H7 (cell line): ENCODE measurements around the gene CLDN5. TPM values are rescaled to one million over a fixed set of nuclear protein-coding genes. Genes with fewer than 3 reads are reported as not detected.

Source experiments
- DNase-seq: peaks from one replicate; pipeline ENCODE4 v3.0.0; 2012
- H3K27me3 ChIP-seq: 2 replicates; pipeline ENCODE4 v1.6.0; 2011; ENCODE audit warnings: mild to moderate bottlenecking, low read length; ENCODE audit not compliant: control insufficient read depth, insufficient read depth
- H3K36me3 ChIP-seq: replicated peaks from 2 replicates; pipeline ENCODE4 v1.5.1; 2011; ENCODE audit warnings: low read length; ENCODE audit not compliant: control insufficient read depth, insufficient read depth
- H3K4me3 ChIP-seq: 2 replicates; pipeline ENCODE4 v1.5.1; 2011; ENCODE audit warnings: low read depth, mild to moderate bottlenecking, control low read depth, low read length, moderate library complexity; ENCODE audit not compliant: insufficient read depth
- total RNA-seq: library from RNA; depleted of rRNA; stranded (reverse); fragments of >200 nt; shearing (Covaris generic); gene quantifications from 2 replicates; pipeline ENCODE4 v1.2.3, GENCODE V29; 2014; rRNA removed

Gene CLDN5, protein sequence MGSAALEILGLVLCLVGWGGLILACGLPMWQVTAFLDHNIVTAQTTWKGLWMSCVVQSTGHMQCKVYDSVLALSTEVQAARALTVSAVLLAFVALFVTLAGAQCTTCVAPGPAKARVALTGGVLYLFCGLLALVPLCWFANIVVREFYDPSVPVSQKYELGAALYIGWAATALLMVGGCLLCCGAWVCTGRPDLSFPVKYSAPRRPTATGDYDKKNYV
- 2.0 and 3.0 TPM in 2 replicates for total RNA-seq

DNA sequence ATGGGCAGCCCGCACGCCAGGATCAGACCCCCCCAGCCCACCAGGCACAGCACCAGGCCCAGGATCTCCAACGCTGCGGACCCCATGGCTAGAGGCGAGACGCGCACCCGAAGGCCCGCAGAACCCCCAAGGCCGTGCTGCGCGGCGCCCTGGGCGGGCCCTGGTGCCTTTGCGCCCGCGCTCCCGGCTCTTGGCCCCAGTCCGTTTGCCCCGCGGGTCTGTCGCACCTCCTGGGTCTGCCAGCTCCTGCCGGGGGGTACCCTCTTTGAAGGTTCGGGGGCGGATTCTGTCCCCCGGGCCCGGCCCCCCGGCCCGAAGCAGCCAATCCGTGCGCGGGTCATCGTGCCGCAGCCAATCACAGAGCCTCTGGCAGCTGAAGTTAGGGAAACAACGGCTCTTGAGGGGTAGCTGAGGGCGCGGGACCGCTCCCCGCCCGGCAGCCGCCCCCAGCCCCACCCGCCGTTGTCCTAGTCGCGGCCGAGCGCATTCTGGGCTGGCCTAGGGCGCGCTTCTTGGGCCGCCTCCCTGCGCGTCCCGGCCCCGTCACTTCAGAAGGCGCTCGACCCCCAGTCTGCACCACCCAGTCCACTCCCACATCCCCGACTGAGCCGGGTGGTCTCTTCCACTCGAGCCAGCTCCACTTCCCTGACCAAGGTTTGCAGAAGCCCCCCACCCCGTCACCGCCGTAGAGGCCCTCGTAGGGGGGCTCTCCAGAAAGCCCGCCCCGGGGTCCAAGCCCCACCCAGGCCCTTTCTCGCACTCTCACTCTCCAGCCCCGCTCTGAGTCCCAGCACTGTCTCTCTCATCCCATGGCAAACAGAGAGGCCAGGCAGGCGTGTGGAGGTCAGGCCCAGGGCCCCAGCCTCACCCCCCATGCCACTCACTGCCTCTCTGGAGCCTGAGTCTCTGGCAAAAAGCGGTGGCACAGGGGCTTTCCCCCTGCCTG lies at the start of gene CLDN5:
TSS of gene CLDN5 (minus strand) at position 241 of the 946 bp plus-strand sequence. CDS start at position 86, 155 bp downstream.
- H3K36me3 ChIP-seq: no peaks in the 10 kb centered on the region; the same call in 1 of the 2 replicates
- H3K27me3 ChIP-seq: peaks cover 35% of the 10 kb centered on the region
- peak within 1 kb of the TSS; percentile 53 for H3K4me3 ChIP-seq
- peak; percentile 97 for DNase-seq

- no peak overlapping the region for H3K4me3 ChIP-seq
- no peaks in the 10 kb centered on the region for H3K27me3 ChIP-seq
- DNase-seq: peak; percentile 26
- no peaks in the 10 kb centered on the region for H3K36me3 ChIP-seq
Measured at GRCh38 chr22:19571995-19572394, 47.8 kb upstream of the CLDN5 start.

DNA sequence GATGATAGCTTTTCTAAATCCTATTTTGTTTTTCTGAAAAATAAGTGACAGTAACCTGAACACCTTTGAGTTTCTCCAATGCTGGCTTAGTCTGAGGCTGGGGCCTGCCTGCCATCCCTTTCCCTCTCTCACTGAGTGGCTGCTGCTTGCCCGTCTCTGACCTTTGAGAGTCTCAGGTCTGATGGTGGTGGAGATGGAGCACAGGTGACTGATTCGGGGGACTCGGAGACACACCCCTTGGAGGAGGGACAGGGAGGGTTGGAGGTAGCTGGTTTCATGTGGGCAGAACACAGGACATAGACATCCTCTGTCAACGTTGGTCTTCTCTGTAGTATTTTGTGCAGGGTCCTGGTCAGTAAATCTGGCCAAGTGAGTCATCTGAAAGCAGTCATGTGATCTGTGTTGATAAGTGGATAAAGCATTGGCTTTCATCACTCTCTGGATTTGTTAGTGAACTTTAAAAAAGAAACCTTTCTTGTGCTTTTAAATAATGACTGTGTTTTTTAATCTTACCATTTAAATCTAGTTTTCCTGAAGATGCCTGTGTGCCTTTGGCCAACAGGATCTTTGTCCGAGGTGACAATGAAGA lies 47.1 kb upstream of the CLDN5 start:
- DNase-seq: no peak

DNA sequence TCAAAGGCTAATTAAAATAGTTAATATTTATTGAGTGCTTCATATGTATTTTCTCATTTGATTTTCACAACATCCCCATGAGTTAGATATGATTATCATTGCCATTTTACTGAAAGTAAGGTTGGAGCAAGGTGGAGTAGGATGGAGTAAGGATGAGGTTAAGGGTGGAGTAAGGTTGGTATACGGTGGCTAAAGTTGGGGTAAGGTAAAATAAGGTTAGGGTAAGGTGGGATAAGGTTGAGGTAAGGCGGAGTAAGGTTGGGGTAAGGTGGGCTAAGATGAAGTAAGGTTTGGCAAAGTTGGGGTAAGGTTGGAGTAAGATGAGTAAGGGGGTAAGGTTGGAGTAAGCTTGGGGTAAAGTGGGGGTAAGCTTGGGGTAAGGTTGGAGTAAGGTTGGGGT lies 45.8 kb upstream of the CLDN5 start:
- H3K27me3 ChIP-seq: no peaks in the 10 kb centered on the region
- DNase-seq: no peak
- H3K36me3 ChIP-seq: no peaks in the 10 kb centered on the region
- H3K4me3 ChIP-seq: no peak overlapping the region

More for the DNA sequence above, 47.1 kb upstream of the CLDN5 start:
- Histone ChIP-seq H3K27me3 (no peaks in the 10 kb centered on the region), H3K36me3 (no peaks in the 10 kb centered on the region), H3K4me3 (no peak overlapping the region)

- Histone ChIP-seq H3K27me3 (no peaks in the 10 kb centered on the region), H3K4me3 (no peak overlapping the region), H3K36me3 (no peaks in the 10 kb centered on the region)
- DNase-seq: no peak
Measured at GRCh38 chr22:19569276-19569640, 45.0 kb upstream of the CLDN5 start.

DNA sequence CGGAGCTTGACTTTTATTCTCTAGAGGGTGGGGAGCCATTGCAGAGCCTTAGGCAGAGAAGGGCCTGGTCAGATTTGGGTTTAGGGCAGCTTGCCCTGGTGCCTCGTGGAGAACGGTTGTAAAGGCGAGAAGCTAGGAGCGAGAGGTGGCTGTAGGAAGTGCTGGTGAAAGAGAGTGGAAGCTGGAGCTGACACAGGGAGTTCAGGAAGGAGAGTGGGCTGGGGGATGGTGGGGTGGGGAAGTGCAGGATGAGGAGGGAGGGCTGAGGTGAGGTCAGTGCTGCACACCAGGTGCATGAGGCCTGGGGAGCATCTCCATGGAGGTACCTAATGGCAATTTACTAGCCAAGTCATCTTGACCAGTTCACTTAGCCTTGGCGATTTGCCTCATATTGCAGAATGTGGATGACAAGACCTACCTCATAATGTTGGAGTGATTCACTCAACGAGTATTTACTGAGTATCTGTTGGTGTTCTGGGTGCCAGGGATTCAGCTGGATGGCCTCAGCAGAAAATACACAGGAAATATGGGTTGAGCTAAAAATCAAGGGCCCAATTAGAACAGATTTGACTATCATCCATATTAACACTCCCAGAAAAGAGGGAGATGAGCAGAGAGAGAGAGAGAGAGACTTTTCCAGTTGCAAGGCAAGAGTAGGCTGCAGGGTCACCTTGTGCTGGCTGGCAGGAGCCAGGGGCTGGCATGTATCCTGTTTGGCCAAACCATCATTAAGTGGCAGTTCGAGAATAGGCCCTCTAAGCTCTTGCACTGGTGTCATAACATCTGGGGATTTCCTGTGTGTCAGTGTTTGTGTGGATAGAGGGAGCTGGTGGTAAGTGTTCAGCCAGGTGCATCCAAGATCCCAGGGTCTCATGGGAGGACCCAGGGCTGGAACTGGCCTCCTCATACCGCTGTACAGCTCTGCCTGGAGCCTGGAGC lies 44.4 kb upstream of the CLDN5 start:
- DNase-seq: no peak
- Histone ChIP-seq H3K36me3 (no peaks in the 10 kb centered on the region), H3K27me3 (no peaks in the 10 kb centered on the region), H3K4me3 (no peak overlapping the region)

GRCh38 chr22:19567157-19568009 lies 43.2 kb upstream of the CLDN5 start:
- DNase-seq: no peak
- Histone ChIP-seq H3K36me3 (no peaks in the 10 kb centered on the region), H3K4me3 (no peak overlapping the region), H3K27me3 (no peaks in the 10 kb centered on the region)

DNA sequence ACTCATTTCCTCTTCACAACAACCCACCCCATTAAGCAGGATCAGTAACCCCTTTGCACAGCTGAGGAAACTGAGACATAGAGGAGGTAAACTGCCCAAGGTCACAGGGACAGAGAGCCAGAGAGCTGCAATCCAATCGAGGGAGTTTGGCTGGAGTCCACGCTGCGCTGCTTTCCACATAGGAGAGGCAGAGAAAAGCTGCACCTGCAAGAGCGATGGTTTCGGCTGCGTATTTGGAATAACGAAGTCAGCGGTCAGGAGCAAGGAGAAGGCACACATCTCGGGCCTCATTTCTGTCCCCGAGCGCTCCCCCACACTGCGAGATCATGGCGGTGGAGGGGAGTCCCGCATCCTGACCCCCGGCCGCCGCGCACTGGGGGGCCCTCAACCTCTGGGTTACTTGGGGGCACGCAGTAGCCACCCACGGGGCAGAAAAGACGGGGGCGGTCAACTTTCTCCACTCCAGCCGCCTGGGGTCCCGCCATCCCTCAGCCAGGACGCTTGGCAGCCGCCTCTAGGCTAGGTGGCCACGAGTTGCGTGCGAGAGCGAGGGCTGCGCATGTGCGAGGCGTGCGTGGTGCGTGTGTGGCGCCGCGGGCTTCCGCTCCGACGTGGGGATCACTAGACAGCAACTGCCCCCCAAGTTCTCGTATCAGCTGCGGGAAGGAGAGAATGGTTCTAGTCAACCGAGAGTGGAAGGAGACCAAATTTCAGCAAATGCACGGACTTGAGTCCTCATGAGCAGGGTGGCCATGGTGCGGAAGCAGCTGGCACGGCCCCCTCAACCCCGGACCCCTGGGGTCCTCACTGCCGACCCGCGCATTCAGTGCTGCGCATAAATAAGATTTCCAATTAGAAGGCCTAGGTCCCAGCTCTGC lies 42.3 kb upstream of the CLDN5 start:
- H3K36me3 ChIP-seq: no peaks in the 10 kb centered on the region
- no peak overlapping the region for H3K4me3 ChIP-seq
- no peak for DNase-seq

DNA sequence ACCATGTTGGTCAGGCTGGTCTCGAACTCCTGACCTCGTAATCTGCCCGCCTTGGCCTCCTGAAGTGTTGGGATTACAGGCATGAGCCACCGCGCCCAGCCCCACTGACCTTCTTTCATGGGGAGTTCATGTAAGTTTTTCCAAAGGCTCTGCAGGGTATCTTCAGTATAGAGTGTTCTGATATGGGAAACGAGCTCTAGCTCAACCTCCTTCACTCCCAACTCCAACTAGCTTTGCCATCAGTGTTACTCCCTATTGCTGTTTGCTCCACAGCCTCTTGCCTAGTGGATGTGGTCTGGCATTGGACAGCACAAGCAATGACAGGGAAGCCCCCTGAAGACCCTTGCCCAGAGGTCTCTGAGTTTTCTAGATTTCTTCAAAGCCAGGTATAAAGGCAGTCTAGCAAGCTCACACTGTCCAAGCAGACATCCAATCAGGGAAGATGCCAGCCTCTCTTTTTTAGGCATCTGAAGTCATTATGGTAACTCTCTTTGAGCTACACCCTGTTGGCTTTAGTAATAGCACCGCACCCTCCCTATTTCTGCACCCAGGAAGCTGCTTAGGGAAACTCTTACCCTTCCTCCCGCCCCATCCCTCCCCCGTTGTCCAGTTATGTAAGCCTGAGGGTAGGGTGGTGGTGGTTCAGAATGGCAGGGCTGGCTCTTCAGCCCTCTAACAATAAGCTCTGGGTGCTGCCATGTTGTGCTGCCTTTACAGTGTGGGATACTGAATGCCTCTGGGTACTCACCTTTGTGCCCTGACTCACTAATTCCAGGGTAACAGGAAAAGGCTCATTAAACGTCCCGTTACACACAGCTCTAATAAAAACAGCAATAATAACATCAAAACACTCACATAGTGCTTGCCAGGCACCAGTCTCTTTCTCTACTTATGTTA lies 41.4 kb upstream of the CLDN5 start:
- Histone ChIP-seq H3K4me3 (no peak overlapping the region), H3K36me3 (no peaks in the 10 kb centered on the region), H3K27me3 (no peaks in the 10 kb centered on the region)
- DNase-seq: no peak

More for the DNA sequence above, 42.3 kb upstream of the CLDN5 start:
- H3K27me3 ChIP-seq: no peaks in the 10 kb centered on the region

DNA sequence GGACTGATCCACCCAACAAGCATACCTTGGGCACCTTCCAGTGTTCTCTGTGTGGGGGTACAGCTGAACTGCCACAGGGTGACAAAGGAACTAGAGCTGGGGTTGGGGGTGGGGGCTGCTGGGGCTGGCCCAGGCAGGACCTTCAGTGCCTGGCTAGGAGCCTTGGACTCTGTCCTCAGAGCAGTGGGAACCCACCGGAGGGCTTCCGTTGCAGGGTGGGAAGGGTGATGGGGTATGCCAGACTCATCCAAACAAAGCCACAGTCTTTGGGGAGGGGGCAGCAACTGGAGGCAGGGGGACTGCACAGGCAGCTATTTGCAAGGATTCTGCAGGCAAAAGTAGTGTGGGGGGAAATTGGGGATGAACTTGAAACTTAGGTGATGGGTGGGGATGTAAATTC lies 35.7 kb upstream of the CLDN5 start:
- Histone ChIP-seq H3K27me3 (no peaks in the 10 kb centered on the region), H3K36me3 (no peaks in the 10 kb centered on the region), H3K4me3 (no peak overlapping the region)
- no peak for DNase-seq

GRCh38 chr22:19559324-19559811 lies 35.2 kb upstream of the CLDN5 start:
- H3K36me3 ChIP-seq: no peaks in the 10 kb centered on the region
- no peak overlapping the region for H3K4me3 ChIP-seq
- H3K27me3 ChIP-seq: no peaks in the 10 kb centered on the region
- DNase-seq: peak; percentile 70
